ENCODE data around the gene BRIP1. TPM values are rescaled to one million over a fixed set of nuclear protein-coding genes. Genes with fewer than 3 reads are reported as not detected.

The BRIP1 gene
- total RNA-seq, 1 donor from 2014 or later, result 4.3 TPM

DNA sequence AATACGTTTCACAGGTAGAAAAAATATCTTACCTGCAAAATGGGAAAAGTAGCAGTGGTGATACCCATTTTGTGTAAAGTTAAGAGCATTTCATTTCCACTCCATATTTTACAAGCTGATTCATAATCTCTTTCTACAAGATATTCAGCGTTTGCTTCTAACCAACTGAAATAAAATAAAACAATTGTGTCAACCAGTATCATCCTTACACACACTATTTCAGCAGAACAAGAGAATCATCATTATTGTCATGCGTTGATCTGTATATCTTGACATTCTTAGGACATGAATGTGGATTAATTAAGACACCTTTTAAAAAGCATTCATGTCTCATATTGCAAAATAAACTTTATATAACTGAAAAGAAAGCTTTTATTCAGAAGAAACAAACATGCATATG, 69.8 kb downstream of the BRIP1 start:
- DNase-seq (ENCODE audit: low spot score), result no peak
- Mint-ChIP-seq H3K4me3 (ENCODE audit: unreplicated experiment) (no peak overlapping the region), H3K27me3 (ENCODE audit: low read depth) (no peaks in the 10 kb centered on the region), H3K4me1 (ENCODE audit: low read depth) (no peaks in the 10 kb centered on the region), H3K36me3 (ENCODE audit: low read depth) (peaks cover 4% of the 10 kb centered on the region), H3K27ac (ENCODE audit: unreplicated experiment) (no peak overlapping the region), H3K9me3 (ENCODE audit: low read depth) (no peaks in the 10 kb centered on the region)
- TF ChIP-seq, protein P1, sequence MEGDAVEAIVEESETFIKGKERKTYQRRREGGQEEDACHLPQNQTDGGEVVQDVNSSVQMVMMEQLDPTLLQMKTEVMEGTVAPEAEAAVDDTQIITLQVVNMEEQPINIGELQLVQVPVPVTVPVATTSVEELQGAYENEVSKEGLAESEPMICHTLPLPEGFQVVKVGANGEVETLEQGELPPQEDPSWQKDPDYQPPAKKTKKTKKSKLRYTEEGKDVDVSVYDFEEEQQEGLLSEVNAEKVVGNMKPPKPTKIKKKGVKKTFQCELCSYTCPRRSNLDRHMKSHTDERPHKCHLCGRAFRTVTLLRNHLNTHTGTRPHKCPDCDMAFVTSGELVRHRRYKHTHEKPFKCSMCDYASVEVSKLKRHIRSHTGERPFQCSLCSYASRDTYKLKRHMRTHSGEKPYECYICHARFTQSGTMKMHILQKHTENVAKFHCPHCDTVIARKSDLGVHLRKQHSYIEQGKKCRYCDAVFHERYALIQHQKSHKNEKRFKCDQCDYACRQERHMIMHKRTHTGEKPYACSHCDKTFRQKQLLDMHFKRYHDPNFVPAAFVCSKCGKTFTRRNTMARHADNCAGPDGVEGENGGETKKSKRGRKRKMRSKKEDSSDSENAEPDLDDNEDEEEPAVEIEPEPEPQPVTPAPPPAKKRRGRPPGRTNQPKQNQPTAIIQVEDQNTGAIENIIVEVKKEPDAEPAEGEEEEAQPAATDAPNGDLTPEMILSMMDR (IDR thresholded peaks at IDR 0.05), result no peak

DNA sequence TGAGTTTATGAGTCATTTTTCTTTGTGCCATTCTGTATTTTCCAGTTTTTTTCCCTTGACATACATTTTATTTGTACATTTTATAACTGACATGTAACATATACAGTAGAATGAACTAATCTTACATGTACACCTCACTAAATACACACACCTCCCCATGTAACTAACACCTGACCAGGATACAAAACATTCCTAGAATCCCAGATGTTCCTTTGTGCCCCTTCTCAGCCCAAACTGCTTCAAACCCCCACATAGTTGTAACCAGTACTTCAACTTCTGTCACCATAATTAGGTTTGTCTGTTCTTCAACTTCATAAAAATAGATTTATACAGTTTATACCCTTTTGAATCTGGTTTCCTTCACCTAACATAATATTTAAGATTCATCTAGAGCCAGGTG, 73.5 kb downstream of the BRIP1 start:
- H3K36me3 Mint-ChIP-seq (ENCODE audit: low read depth), result no peaks in the 10 kb centered on the region
- no peak overlapping the region for H3K4me3 Mint-ChIP-seq (ENCODE audit: unreplicated experiment)
- H3K9me3 Mint-ChIP-seq (ENCODE audit: low read depth), result no peaks in the 10 kb centered on the region
- no peak overlapping the region for H3K27ac Mint-ChIP-seq (ENCODE audit: unreplicated experiment)
- no peaks in the 10 kb centered on the region for H3K27me3 Mint-ChIP-seq (ENCODE audit: low read depth)
- TF ChIP-seq, protein P1 (IDR thresholded peaks at IDR 0.05), result no peak
- no peak for DNase-seq (ENCODE audit: low spot score)
- H3K4me1 Mint-ChIP-seq (ENCODE audit: low read depth), result no peaks in the 10 kb centered on the region

DNA sequence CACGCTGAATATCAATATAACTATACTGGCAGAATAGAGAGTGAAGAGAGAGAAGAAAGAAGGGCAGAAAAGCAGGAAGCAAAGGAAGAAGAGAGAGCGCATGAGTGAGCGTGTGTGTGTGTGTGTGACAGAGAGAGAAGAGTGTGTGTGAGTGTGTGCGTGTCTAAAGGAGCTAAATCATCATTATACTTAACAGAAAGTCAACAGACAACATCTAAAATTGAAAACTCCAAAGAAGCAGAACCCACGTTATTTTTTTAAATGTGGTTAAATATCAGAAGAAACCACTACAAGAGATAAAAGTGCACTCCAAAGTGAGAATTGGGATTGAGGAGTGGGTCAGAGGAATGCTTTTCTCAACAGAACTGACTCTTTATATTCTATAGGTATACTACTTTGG, 77.2 kb downstream of the BRIP1 start:
- Mint-ChIP-seq H3K4me1 (ENCODE audit: low read depth) (no peaks in the 10 kb centered on the region), H3K9me3 (ENCODE audit: low read depth) (no peaks in the 10 kb centered on the region), H3K36me3 (ENCODE audit: low read depth) (no peaks in the 10 kb centered on the region), H3K27me3 (ENCODE audit: low read depth) (no peaks in the 10 kb centered on the region), H3K4me3 (ENCODE audit: unreplicated experiment) (no peak overlapping the region), H3K27ac (ENCODE audit: unreplicated experiment) (no peak overlapping the region)
- no peak for DNase-seq (ENCODE audit: low spot score)
- TF ChIP-seq, protein P1 (IDR thresholded peaks at IDR 0.05), result no peak

DNA sequence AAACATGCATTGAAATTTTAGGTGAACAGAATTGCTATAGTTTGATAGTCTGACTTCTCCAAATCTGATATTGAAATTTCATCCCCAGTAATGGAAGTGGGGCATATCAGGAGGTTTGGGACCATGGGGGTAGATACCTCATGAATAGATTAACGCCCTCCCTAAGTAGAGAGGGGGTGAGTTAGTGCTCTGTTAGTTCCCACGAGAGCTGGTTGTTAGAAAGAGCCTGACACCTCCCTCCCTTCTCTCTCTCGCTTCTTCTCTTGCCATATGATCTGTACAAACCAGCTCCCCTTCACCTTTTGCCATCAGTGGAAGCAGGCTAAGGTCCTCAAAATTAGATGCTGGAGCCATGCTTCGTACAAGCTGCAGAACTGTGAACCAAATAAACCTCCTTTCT, 78.8 kb downstream of the BRIP1 start:
- no peaks in the 10 kb centered on the region for H3K4me1 Mint-ChIP-seq (ENCODE audit: low read depth)
- DNase-seq (ENCODE audit: low spot score), result no peak
- H3K27ac Mint-ChIP-seq (ENCODE audit: unreplicated experiment), result no peak overlapping the region
- H3K27me3 Mint-ChIP-seq (ENCODE audit: low read depth), result no peaks in the 10 kb centered on the region
- no peaks in the 10 kb centered on the region for H3K9me3 Mint-ChIP-seq (ENCODE audit: low read depth)
- H3K36me3 Mint-ChIP-seq (ENCODE audit: low read depth), result no peaks in the 10 kb centered on the region
- TF ChIP-seq, protein P1 (IDR thresholded peaks at IDR 0.05), result no peak
- no peak overlapping the region for H3K4me3 Mint-ChIP-seq (ENCODE audit: unreplicated experiment)

DNA sequence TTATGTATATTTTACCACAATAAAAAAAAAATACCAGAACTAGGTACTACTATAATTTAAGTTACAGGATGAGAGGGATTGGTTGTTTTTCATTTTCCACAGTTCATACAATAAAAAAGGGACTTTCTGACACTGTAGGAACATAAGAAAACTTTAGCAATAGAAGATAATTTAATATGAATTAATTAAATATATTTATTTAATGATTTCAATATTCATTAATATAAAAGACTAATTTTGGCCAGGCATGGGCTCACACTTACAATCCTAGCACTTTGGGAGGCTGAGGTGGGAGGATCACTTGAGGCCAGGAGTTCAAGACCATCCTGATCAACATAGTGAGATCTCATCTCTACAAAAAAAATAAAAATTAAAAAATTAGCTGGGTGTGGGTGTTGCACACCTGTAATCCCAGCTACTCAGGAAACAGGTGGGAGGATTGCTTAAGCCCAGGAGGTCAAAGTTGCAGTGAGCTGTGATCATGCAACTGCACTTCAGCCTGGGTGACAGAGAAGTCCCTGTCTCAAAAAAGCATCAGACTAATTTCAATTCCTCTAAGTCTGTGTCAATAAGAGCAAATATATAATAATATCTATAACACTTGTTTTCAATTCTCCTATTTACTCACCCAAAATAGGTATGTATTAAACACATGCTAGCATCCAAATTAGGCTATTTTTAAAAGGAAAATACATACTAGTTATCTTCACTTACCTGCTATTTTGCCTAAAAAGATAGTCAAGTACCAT, 79.6 kb downstream of the BRIP1 start:
- Mint-ChIP-seq H3K27me3 (ENCODE audit: low read depth) (no peaks in the 10 kb centered on the region), H3K36me3 (ENCODE audit: low read depth) (no peaks in the 10 kb centered on the region), H3K9me3 (ENCODE audit: low read depth) (no peaks in the 10 kb centered on the region), H3K27ac (ENCODE audit: unreplicated experiment) (no peak overlapping the region), H3K4me3 (ENCODE audit: unreplicated experiment) (no peak overlapping the region), H3K4me1 (ENCODE audit: low read depth) (no peaks in the 10 kb centered on the region)
- TF ChIP-seq, protein P1 (IDR thresholded peaks at IDR 0.05), result no peak
- DNase-seq (ENCODE audit: low spot score), result no peak
